Eye (tissue), 1 donor: Measurements from ENCODE around the gene PMPCB.
A peak's percentile ranks its signal among the peaks of the same experiment; 100 is the strongest.
"Not testable (repeated sequence)": the region's sequence is repeated elsewhere in the genome, so short reads cannot be mapped to it uniquely, and the experiment has no call there.

Experiments used
- DNase-seq: peaks from one replicate; pipeline ENCODE4 v3.0.0-alpha.2; 2015

Gene PMPCB, protein sequence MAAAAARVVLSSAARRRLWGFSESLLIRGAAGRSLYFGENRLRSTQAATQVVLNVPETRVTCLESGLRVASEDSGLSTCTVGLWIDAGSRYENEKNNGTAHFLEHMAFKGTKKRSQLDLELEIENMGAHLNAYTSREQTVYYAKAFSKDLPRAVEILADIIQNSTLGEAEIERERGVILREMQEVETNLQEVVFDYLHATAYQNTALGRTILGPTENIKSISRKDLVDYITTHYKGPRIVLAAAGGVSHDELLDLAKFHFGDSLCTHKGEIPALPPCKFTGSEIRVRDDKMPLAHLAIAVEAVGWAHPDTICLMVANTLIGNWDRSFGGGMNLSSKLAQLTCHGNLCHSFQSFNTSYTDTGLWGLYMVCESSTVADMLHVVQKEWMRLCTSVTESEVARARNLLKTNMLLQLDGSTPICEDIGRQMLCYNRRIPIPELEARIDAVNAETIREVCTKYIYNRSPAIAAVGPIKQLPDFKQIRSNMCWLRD

DNA sequence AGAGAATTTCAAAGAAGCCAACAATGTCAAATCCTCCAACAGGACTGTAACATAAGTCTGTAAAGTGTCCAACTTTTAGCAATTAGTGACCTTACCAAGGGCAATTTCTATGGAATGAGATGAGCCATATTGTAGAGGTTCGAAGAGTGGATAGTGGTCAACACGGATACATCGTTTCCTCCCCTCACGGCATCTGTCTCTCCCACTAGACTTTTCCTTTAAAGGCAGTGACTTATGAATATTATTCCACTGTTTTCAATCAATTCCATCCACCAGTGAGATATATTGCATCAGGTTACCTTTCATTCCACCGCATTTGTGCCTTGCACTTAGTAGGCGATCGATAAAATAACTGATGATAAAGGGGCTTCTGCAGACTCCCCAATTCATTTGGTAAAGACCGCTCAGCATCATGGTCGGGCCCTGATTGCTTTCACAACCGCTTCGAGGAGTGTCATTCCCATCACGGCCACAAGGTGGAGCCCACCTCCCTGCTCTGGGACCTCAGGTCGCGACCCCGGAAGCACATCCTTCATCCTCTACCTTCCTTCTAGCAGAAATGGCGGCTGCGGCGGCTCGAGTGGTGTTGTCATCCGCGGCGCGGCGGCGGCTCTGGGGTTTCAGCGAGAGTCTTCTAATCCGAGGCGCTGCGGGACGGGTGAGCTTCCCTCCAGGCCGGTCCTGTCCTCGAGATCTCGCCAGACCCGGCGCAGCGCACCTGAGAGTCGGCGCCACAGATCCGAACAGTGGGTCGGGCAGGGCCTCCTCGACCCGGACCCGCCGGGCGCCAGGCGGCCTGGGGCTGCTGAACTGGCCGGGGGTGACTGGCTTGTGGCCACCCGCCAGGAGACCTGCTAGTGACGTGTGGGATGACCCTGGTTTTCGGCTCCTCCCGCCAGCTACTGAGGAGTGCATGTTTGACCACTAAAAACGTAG is at the start of gene PMPCB:
Gene PMPCB (plus strand): TSS at position 535 of the 936 bp plus-strand sequence. CDS start 25 bp downstream, at position 560.
- peak; percentile 98 for DNase-seq

DNA sequence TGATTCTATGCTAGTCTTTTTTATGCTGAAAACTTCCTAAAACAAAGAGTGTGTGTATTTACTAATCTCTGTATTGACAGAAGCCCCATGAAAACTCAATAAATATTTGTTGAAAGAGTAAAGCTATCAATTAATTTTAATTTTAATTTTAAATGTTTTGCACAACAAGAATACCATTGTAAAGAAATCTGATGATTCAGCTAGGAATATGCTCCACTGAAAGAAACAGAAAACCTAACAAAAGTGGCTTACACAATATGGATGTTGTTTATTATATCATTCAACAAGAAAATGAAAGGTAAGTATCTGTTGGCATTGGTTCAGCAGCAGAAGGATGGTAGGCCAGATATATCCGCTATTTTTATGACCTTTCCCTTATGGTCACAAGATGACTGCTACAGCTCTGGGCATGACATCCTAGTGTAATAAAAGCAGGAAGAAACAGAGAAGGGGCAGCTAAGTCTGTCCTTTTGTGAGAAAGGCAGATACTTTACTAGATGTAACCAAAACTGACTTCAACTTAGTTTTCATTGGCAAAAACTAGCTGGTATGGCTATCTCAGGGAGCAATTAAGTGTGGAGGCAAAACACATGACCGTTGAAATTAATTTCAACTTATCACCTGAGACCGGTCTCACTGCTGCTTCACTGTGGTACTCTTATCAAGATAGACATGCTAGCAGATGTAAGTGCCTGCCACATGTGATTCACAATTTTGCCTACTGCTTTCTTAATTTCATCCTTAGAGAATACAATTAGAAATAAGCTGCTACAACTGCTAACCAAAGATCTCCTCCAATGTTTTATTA is 43.3 kb upstream of the PMPCB start:
- DNase-seq: not testable (repeated sequence)

DNA sequence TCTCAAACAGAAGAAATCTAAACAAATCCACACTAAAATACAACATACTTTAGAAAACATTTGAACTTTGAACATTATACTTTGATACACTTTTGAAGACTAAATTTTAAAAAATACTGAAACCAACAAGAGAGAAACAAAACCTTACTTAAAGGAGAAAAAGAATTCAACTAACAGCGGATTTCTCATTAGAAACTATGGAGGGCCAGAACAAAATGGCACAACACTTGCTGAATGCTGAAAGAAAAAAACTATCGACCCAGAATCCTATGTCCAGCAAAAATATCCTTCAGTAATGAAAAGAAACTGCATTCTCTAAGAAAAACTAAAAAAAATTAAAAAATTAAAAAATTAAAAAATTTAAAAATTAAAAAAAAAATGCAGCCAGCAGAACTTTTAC is 33.2 kb upstream of the PMPCB start:
- DNase-seq: not testable (repeated sequence)

DNA sequence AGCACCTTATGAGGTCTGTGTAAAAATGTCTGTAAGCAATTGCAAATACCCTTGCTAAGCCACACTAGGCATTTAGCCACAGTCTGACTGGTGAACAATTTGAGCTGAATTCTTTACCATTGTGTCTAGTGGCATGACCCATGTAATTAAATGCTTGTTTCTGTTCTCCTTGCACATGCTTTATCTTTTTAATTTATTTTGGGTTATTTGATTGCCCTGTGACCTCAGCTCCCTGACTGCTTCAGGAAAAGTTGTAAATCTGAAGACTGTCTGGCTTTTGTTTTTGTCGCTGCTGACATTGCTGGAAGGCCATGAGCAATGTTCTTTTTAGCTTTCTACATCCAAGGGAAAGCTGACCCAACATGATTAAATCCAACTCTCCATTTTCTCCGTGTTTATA is 31.0 kb upstream of the PMPCB start:
- DNase-seq: not testable (repeated sequence)

DNA sequence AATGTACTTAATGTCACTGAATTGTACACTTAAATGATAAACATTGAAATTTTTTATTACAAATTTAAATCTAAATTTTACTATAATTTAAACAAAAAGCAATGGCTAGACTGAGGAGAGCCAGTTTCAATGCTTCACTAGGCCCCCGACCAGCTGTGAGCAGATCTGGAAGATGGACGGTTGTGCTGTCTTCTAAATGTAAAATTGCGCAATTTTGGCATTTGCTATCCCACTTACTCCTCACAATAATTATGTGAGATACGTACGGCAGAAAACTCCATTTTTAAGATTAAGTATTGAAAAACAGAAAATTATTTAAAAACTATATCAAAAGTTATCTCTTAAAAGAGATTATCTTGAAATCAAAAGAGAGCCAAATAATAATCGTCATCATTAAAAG is 23.9 kb upstream of the PMPCB start:
- DNase-seq: not testable (repeated sequence)

DNA sequence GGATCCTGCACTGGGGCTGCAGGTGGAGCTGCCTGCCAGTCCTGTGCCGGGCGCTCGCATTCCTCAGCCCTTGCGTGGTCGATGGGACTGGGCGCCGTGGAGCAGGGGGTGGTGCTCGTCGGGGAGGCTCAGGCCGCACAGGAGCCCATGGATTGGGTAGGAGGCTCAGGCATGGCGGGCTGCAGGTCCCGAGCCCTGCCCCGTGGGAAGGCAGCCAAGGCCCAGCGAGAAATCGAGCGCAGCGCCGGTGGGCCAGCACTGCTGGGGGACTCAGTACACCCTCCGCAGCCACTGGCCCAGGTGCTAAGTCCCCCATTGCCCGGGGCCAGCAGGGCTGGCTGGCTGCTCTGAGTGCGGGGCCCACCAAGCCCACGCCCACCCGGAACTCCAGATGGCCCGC is 22.4 kb upstream of the PMPCB start:
- DNase-seq: not testable (repeated sequence)

DNA sequence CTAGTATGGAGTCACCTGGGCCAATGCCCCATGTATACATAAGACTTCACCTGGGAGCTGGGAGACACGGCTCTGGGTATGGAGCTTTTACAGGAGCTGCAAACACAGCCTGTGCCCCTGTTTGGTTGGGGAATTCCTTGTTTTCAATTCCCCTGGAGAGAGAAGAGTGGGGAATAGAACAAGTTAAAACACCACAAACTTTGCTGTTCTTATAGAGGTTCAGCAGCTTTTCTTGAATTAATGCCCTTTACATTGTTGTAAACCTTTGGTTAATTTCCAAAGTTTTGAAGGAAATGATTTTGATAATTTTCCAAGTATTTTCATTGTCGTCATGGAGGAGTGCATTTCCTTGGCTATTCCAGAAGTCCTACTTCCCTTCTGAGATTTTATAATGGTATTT is 19.0 kb upstream of the PMPCB start:
- not testable (repeated sequence) for DNase-seq

DNA sequence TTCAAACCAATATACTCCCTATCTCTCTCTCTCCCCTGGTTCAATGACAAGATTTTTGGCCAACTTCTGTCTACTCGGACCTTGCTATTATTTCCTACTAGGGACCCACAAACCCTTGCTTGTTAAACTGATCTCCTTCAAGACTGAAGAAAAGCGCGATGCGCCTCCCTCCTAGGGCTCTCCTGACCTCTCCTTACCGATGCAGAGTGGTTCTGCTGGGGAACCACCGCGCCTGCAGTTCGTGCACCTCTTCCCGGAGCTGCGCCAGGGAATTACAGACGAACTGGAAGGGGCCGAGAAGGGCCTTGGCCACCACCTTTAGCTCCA is 17.6 kb upstream of the PMPCB start:
- not testable (repeated sequence) for DNase-seq

DNA sequence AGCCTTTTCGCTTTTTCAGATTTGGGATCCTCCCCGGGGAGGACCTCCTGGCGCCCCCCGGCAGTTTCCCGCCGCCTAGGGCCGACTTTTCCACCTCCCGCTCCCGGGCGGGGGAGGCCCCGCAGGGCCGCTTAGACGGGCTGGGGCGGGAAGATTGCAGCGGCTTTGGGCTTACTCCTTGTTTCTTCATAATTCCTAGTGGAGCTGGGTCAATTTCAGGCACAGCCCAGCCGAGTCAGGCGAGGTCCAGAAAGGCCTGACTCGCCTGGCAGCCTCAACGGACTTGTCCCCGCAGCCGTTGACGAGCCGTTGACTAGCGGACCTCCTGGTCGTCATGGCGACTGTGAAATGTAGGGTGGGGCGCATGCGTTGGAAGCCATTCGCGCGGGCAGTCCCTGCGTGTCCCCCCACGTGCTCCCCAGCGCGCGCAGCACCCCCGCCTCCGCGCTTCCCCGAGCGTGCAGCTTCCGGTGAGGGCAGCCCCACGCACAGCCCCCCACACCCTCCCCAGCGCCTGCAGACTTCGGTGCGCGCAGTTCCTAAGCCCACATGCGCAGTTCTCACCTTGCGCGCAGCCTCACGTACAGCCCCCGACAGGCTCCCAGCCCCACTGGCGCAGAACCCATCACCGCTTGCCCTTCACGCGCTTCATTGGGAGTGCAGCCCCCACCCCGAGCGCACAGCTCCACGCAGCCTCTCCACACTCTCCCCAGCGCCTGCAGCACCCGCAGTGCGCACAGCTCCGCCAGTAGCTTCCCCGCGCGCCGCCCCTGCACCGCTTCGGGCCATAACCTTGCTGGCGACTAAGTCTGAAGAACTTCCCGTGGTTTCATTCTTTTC is 17.1 kb upstream of the PMPCB start:
- peak; percentile 92 for DNase-seq

DNA sequence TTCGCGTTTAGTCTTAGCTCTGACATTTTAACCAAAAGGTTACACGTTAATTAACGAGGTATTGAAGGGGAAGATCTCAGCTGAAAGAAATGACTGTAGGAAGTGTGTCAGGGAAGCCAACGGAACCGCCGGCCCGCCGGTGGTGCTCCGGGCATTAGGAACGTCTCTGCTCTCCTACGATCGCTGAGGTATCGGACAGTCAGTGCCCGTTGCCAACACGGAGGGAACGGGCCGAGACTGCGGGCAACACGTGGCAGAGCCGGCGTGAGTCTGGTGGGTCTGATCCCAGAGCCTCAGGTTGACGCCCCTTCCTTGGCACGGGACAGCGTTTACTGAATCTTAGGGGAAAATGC is 16.5 kb upstream of the PMPCB start:
- not testable (repeated sequence) for DNase-seq

DNA sequence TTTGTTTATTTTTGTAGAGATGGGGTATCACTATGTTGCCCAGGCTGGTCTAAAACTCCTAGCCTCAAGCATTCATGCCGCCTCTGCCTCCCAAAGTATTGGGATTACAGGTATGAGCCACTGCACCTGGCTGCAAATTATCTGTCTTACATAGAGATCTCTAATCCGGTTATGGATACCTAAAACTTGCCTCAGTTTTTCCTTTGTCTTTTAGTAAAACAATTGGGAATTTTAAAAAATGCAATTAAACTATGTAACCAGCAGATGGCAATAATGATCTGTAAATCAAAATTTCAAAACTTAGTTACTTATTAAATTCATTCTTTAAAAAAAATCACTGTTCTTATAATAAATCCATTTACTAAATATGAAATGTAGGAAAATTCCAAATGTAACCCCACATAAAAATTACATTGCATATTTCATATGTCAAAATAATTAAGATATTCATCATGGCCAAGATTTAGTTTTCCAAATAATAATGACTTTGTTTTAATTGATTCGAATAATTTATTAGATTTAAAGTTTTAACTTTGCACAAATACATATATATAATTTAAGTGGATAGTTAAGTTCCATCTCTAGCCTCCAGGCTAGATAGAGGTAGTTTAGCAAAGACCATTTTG is 14.3 kb upstream of the PMPCB start:
- DNase-seq: not testable (repeated sequence)

DNA sequence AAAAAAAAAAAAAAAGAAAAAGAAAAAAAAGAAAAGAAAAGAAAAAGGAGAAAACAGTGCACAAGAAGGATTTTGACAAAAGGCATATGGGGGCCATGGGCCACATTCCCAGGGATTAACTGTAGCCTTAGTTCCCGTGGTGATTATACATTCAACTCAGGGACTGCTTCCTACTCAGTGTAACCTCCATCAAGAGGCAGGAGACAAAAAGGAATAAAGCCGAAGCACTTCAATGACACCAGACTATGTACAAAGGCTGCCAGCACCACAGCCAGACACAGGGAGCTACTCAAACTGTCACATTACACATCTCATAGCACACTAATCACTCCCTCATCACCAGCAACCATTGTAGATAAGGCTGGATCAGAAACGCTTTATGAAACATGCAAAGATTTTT is 5.1 kb upstream of the PMPCB start:
- no peak for DNase-seq

DNA sequence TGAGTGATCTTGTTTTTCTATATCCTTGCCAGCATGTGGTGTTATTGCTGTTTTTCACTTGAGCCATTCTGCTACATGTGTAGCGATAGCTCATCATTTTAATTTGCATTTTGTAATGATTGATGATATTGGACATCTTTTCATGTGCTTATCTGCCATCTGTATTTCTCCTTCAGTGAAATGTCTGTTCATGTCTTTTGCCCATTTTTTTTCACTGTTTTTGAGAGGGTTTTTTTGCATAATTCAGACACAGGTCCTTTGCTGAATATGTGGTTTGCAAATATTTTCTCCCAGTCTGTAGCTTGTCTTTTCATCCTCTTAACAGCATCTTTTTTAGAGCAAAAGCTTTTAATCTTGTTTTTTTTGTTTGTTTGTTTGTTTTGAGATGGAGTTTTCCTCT is 3.7 kb upstream of the PMPCB start:
- DNase-seq: no peak

DNA sequence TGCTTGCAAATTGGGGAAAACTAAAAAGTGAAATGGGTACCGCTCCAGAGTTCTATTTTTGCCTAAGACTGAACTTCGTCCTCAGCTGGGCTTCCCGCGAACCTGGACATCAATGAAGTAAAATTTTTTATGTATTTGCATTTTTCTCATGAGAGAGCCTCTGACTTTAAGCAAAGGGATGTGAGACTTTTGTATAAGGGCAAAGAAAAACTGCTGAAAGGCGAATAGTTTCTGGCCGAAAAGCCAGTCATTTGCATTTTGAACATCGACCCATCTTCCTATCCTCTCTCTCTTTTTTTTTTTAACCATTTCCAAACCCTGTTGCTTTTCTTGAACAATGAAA is 573 bp downstream of the PMPCB start:
- no peak for DNase-seq

DNA sequence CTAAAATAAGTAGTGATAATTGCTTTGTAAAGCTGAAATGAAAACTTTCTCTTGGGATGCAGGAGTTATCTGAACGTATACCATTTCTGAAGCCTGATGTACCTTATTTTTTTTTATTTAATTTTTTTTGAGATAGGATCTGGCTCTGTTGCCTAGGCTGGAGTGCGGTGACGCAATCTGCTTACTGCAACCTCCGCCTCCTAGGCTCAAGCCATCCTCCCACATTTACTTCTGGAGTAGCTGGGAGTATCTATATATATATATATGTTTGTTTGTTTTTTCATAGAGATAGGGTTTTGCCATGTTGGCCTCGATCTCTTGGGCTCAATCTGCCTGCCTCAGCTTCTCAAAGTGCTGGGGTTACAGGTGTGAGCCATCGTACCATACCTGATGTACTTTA is 2.4 kb downstream of the PMPCB start:
- no peak for DNase-seq

DNA sequence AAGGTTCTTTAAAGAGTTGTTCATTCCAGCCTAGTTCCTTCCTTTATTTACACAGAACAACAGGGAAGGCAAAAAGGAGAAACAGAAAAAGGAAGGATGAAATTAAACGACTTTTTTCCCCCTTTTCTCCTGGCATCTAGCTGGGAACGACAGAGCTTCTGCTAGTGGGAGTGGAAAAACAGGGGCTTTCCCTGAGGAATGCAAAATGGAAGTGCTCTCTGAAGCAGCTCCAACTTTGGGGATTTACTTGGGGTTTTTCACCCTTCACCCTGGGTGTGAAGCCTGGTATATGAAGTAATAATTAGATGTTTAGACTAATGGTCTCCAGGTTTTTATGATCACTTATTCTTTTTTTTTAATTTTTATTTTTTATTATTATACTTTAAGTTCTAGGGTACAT is 4.2 kb downstream of the PMPCB start:
- no peak for DNase-seq

DNA sequence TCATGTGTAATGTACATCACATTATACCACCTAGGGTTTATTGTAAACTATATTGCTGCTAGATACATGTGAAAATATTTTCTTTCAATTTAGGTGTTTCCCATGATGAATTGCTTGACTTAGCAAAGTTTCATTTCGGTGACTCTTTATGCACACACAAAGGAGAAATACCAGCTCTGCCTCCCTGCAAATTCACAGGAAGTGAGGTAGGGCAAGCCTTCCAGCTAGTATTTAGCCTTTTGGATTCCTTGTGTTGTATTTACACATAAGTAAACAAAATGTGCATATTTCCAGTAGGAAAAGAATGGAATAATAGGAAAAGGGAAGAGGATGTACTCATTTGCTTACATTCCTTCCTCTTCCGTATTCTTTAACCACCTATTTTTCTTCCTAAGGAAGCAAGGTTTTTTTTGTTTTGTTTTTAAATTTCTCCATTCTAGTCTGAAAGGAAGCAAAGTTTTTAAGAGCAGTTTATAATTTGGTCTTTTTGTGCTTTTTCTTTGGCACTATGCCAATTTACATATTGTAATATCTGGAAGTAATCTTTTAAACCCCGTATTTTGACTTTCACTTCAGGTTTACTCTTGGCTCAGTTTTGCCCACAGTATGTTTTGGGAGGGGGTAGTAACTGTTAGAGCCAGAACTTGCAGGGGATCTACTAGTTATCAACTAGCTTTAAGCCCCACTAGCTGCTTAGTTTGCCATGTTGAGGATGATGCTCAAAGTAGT is 10.4 kb downstream of the PMPCB start:
- DNase-seq: no peak

DNA sequence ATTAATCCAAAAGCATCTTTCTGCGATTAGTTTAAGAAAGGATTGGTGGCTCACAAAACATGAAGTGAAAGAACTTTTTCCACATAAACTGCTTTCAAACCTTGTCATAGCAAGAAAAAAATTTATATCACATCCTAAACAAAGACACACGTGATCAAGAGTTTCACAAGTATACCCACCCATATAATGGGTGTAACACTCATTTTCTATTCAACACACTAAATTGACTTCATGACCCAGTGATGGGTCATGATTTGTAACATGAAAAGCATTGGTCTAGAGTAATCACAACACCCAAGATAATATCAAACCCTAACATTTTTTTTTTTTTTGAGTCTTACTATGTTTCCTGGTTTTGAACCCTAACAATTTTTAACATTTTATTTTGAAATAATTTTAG is 17.6 kb downstream of the PMPCB start:
- DNase-seq: no peak

DNA sequence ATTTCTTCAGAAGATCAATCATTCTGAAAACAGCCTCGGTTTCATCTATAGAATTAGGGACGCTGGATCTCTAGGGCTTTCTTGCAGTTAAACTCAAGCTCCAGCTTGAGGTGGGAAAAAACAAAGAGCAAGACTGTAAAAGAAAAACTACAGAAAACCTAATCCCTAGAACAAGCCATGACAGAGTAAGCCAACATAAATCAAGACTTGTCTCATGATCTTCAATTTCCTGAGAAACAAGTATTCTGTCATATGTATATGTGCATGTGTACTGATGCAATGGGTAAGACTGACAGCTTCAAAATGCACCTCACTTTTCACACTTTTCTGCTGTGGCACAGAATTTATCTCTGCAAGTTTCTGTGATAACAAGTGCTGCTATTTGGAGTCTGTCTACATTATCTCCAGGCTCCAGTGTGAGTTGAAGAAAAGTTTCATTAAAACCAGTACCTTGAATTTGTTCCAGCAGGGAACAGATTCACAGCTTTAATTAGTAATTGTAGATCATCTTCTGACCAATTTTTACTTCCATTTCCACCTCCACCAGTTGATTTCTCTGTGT is 19.2 kb downstream of the PMPCB start:
- no peak for DNase-seq

DNA sequence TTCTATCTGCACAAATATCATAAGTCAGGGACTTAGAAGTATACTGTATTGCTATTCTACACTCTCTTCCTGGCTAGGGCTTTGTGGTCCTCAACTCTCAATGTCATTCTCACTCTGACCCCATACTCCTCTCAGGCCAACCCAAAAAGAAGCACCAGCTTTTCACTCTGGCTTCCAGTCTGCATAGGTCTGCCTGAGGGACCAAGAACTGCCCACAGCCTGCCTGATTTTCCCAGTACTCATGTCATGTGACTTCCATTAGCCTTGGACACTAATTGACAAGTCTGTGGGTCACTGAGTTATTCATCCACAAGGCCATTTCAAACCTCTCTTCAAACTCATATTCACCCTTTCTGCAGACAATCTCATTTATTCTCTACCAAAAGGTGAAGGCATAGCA is 19.8 kb downstream of the PMPCB start:
- DNase-seq: no peak

DNA sequence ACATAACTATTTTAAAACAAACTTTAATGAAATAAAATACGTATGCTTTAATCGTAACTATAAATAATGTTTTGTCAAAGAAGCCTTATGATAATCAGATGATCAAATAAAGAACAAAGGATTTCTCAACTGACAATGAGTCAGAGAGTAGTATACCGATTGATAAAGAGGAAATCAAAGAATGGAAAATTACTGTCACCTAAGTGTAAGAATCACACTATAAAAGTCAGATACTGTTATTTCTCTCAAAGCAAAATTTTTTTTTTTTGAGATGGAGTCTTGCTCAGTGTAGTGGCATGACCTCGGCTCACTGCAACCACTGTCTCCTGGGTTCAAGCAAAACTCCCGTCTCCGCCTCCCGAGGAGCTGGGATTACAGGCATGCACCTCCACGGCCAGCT is 28.5 kb downstream of the PMPCB start:
- DNase-seq: no peak
